Prostate gland (tissue), 2 donors: ENCODE measurements around the gene ARFGAP2. TPM values are rescaled to one million over a fixed set of nuclear protein-coding genes. Genes with fewer than 3 reads are reported as not detected.

Experiments
- DNase-seq: peaks from one replicate; pipeline ENCODE4 v3.0.0-alpha.2; 2019; ENCODE audit warnings: low spot score
- H3K27ac ChIP-seq, 2 donors: fragments of 200-600 bp; sonication (generic); 2 replicates each; pipeline ENCODE4 v1.5.1; 2017 to 2019
- H3K27me3 ChIP-seq: fragments of 200-600 bp; sonication (generic); replicated peaks from 2 replicates; pipeline ENCODE4 v1.5.1; 2019; ENCODE audit not compliant: insufficient read depth
- H3K36me3 ChIP-seq, 2 donors: fragments of 200-600 bp; sonication (generic); 1 replicate in 1 of 2; 2 replicates in 1 of 2; pipeline versions ENCODE4 v1.5.1 to v1.8.1; 2017 to 2019
- H3K4me1 ChIP-seq: fragments of 200-600 bp; sonication (generic); replicated peaks from 2 replicates; pipeline ENCODE4 v1.5.1; 2019
- H3K4me3 ChIP-seq, 2 donors: fragments of 200-600 bp; sonication (generic); 2 replicates each; pipeline ENCODE4 v1.5.1; 2017 to 2019
- H3K9me3 ChIP-seq: fragments of 200-600 bp; sonication (generic); 2 replicates; pipeline ENCODE4 v1.5.1; 2017
- POLR2A ChIP-seq: fragments of 450-650 bp; IDR thresholded peaks from one replicate; pipeline ENCODE4 v1.6.1; 2016; ENCODE audit warnings: antibody characterized with exemption, mild to moderate bottlenecking
- POLR2AphosphoS5 ChIP-seq: sonication (generic); formaldehyde crosslinking; IDR thresholded peaks from one replicate; pipeline ENCODE4 v1.6.1; 2017; ENCODE audit warnings: antibody characterized with exemption
- WGBS: methylation state at CpG from one replicate; pipeline ENCODE4 v1.1.5; 2018; 5-methylcytosine and 5-hydroxymethylcytosine counted together
- intact Hi-C: fragments of 100-400 bp; cut with DNase I; formaldehyde crosslinking; loops from one replicate; pipeline ENCODE4 v1.14.2; 2022
- total RNA-seq, 2 donors: library from RNA; depleted of rRNA; stranded (reverse); fragments of >200 nt; gene quantifications; one replicate each; pipeline ENCODE4 v1.1.0, GENCODE V29; 2016
- TF ChIP-seq, protein P1 (sequence below), 4 experiments: fragments of 200-600 bp in 2 of 4; fragments of 450-650 bp in 2 of 4; sonication (generic) in 2 of 4; IDR thresholded peaks; 1 replicate in 3 of 4; 2 replicates in 1 of 4; pipeline ENCODE4 v1.5.1; 2016 to 2019; ENCODE audit warnings: antibody characterized with exemption in 4 of 4, mild to moderate bottlenecking in 2 of 4, moderate library complexity in 2 of 4

The ARFGAP2 gene
- total RNA-seq, 2 donors from 2014 or later: 111 to 146 TPM

- WGBS: 89% methylated on average over 3 of the region's 3 CpGs
- intact Hi-C loops: no loop called here
- Histone ChIP-seq H3K27ac (no peak overlapping the region), H3K27me3 (no peaks in the 10 kb centered on the region), H3K4me3 (no peak overlapping the region), H3K36me3 (no peaks in the 10 kb centered on the region), H3K4me1 (no peaks in the 10 kb centered on the region), H3K9me3 (no peaks in the 10 kb centered on the region)
- DNase-seq: no peak
- no peak for TF ChIP-seq POLR2A
- no peak for TF ChIP-seq POLR2AphosphoS5
- TF ChIP-seq, protein P1, sequence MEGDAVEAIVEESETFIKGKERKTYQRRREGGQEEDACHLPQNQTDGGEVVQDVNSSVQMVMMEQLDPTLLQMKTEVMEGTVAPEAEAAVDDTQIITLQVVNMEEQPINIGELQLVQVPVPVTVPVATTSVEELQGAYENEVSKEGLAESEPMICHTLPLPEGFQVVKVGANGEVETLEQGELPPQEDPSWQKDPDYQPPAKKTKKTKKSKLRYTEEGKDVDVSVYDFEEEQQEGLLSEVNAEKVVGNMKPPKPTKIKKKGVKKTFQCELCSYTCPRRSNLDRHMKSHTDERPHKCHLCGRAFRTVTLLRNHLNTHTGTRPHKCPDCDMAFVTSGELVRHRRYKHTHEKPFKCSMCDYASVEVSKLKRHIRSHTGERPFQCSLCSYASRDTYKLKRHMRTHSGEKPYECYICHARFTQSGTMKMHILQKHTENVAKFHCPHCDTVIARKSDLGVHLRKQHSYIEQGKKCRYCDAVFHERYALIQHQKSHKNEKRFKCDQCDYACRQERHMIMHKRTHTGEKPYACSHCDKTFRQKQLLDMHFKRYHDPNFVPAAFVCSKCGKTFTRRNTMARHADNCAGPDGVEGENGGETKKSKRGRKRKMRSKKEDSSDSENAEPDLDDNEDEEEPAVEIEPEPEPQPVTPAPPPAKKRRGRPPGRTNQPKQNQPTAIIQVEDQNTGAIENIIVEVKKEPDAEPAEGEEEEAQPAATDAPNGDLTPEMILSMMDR (IDR thresholded peaks at IDR 0.05): no peak
Measured at GRCh38 chr11:47144541-47144940, 32.1 kb downstream of the ARFGAP2 start.

DNA sequence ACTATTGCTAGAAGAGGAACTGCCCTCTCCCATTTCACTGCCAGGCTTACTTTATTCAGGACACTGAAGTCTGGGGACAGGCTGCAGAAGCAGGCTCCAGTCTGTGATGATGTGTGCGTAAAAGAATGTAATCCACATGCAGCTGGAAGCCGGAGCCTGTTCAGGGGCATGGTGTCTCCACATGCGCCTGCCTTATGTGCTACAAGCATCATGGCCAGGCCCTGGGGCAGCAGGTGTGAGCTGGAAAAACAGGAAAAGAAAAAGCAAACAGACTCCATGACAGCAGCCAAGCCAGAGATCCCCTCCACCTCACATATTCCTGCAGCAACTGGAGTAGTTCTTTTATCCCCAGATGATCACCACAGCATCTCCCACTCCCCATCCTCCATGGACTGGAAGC, 33.4 kb downstream of the ARFGAP2 start:
- H3K4me1 ChIP-seq: no peaks in the 10 kb centered on the region
- intact Hi-C loops: no loop called here
- WGBS: 22% methylated on average over 3 of the region's 3 CpGs
- DNase-seq: peak; percentile 50
- no peak overlapping the region for H3K4me3 ChIP-seq
- H3K36me3 ChIP-seq: no peaks in the 10 kb centered on the region
- H3K27ac ChIP-seq: no peak overlapping the region
- H3K27me3 ChIP-seq: no peaks in the 10 kb centered on the region
- no peak for TF ChIP-seq POLR2A
- peak; percentile 30 for TF ChIP-seq POLR2AphosphoS5
- no peaks in the 10 kb centered on the region for H3K9me3 ChIP-seq

DNA sequence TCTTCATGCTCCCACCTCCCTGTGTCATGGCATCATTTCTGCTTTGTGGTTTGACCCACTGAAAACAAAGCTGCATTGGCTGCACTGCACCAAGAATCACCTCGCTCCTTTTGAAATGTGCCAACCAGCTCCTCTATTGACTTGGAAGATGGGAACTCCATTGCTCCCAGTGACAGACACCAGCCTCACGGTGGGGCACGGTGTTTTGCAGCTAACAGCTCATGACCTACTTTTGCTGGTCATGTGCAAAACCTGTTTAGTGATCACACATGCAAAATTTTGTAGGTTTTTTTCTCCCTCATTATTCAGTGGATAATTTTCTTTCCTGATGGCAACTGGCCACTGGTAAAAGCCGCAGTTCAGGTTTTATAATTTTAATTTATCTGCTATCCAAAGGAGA, 36.8 kb downstream of the ARFGAP2 start:
- WGBS: 54% methylated on average over 4 of the region's 4 CpGs
- DNase-seq: no peak
- H3K36me3 ChIP-seq: no peaks in the 10 kb centered on the region
- intact Hi-C loops: no loop called here
- H3K27ac ChIP-seq: no peak overlapping the region
- TF ChIP-seq POLR2A (no peak), POLR2AphosphoS5 (no peak)
- TF ChIP-seq, protein P1 (IDR thresholded peaks at IDR 0.05): no peak
- H3K9me3 ChIP-seq: no peaks in the 10 kb centered on the region
- H3K27me3 ChIP-seq: no peaks in the 10 kb centered on the region
- no peaks in the 10 kb centered on the region for H3K4me1 ChIP-seq
- H3K4me3 ChIP-seq: no peak overlapping the region

- intact Hi-C loops: no loop called here
- no peaks in the 10 kb centered on the region for H3K36me3 ChIP-seq
- 95% methylated on average over 2 of the region's 2 CpGs for WGBS
- no peaks in the 10 kb centered on the region for H3K4me1 ChIP-seq
- no peaks in the 10 kb centered on the region for H3K27me3 ChIP-seq
- no peak for TF ChIP-seq POLR2AphosphoS5
- TF ChIP-seq POLR2A: no peak
- TF ChIP-seq, protein P1 (IDR thresholded peaks at IDR 0.05): no peak
- DNase-seq: no peak
- H3K27ac ChIP-seq: no peak overlapping the region
- H3K9me3 ChIP-seq: no peaks in the 10 kb centered on the region
- no peak overlapping the region for H3K4me3 ChIP-seq
Measured at GRCh38 chr11:47137476-47137875, 39.2 kb downstream of the ARFGAP2 start.

- Histone ChIP-seq H3K4me3 (no peak overlapping the region), H3K4me1 (no peaks in the 10 kb centered on the region), H3K27me3 (no peaks in the 10 kb centered on the region), H3K9me3 (no peaks in the 10 kb centered on the region), H3K27ac (no peak overlapping the region), H3K36me3 (no peaks in the 10 kb centered on the region)
- intact Hi-C loops: no loop called here
- TF ChIP-seq POLR2AphosphoS5 (no peak), POLR2A (no peak)
- TF ChIP-seq, protein P1 (IDR thresholded peaks at IDR 0.05): no peak
- no peak for DNase-seq
- 50% methylated on average over 3 of the region's 3 CpGs for WGBS
Measured at GRCh38 chr11:47136921-47137320, 39.8 kb downstream of the ARFGAP2 start.
